CD4-positive, CD25-positive, alpha-beta regulatory T cell (primary cell): ENCODE results near the gene RAPH1. TPM values are rescaled to one million over a fixed set of nuclear protein-coding genes. Genes with fewer than 3 reads are reported as not detected.
A peak's percentile ranks its signal among the peaks of the same experiment; 100 is the strongest.
"Not testable (repeated sequence)": the region's sequence is repeated elsewhere in the genome, so short reads cannot be mapped to it uniquely, and the experiment has no call there.

Source experiments
- ATAC-seq, 2 donors: fragments of 150-1000 bp; cut with Tn5 transposase; one replicate each; pipeline ENCODE4 v1.10.0; 2021; ENCODE audit warnings: low read depth in 2 of 2, moderate number of reproducible peaks in 2 of 2, moderate library complexity in 1 of 2
- DNase-seq, 3 donors: peaks; one replicate each; pipeline versions ENCODE4 v3.0.0 to v3.0.0-alpha.2; 2012 to 2022; ENCODE audit warnings: mixed read lengths in 1 of 3
- H3K27ac ChIP-seq: one replicate; pipeline ENCODE4 v1.7.0; 2013; ENCODE audit warnings: mild to moderate bottlenecking, low read length; ENCODE audit not compliant: insufficient read depth, poor library complexity, severe bottlenecking
- H3K27me3 ChIP-seq: one replicate; pipeline ENCODE4 v1.7.0; 2013; ENCODE audit warnings: low read length; ENCODE audit not compliant: control insufficient read depth, insufficient read depth
- H3K36me3 ChIP-seq: one replicate; pipeline ENCODE4 v1.7.0; 2013; ENCODE audit warnings: mild to moderate bottlenecking, low read length, moderate library complexity; ENCODE audit not compliant: control insufficient read depth, insufficient read depth
- H3K4me1 ChIP-seq: 2 replicates; pipeline ENCODE4 v1.7.0; 2013; ENCODE audit warnings: mild to moderate bottlenecking, low read length; ENCODE audit not compliant: insufficient read depth, control insufficient read depth, poor library complexity, severe bottlenecking
- H3K4me3 ChIP-seq: one replicate; pipeline ENCODE4 v1.7.0; 2013; ENCODE audit warnings: low read depth, mild to moderate bottlenecking, low read length, moderate library complexity
- H3K9me3 ChIP-seq, 2 experiments: 1 replicate in 1 of 2; 2 replicates in 1 of 2; pipeline ENCODE4 v1.7.0; 2013; ENCODE audit warnings: low read length in 2 of 2, mild to moderate bottlenecking in 1 of 2, moderate library complexity in 1 of 2; ENCODE audit not compliant: control insufficient read depth in 2 of 2
- H3K27ac Mint-ChIP-seq, 3 donors: one replicate each; pipeline ENCODE4 v1.8.0; 2020 to 2022; ENCODE audit warnings: mild to moderate bottlenecking in 3 of 3, mixed read lengths in 3 of 3, moderate library complexity in 2 of 3
- H3K27me3 Mint-ChIP-seq: one replicate; pipeline ENCODE4 v1.8.0; 2022; ENCODE audit warnings: mild to moderate bottlenecking, mixed read lengths
- H3K36me3 Mint-ChIP-seq: one replicate; pipeline ENCODE4 v1.8.0; 2020; ENCODE audit warnings: mixed read lengths
- H3K4me1 Mint-ChIP-seq, 4 donors: one replicate each; pipeline ENCODE4 v1.8.0; 2020 to 2022; ENCODE audit warnings: mixed read lengths in 4 of 4, mild to moderate bottlenecking in 1 of 4
- H3K4me3 Mint-ChIP-seq, 4 donors: one replicate each; pipeline ENCODE4 v1.8.0; 2020 to 2022; ENCODE audit warnings: mild to moderate bottlenecking in 4 of 4, mixed read lengths in 4 of 4, moderate library complexity in 3 of 4
- H3K9me3 Mint-ChIP-seq, 7 donors: one replicate each; pipeline ENCODE4 v1.8.0; 2020 to 2022; ENCODE audit warnings: mixed read lengths in 7 of 7, mild to moderate bottlenecking in 3 of 7, moderate library complexity in 2 of 7
- polyA plus RNA-seq, 4 donors: library from polyadenylated mRNA; unstranded; fragments of 300-500 nt; fragmentation: Illumina TruSeq; gene quantifications; one replicate each; pipeline ENCODE4 v1.2.3, GENCODE V29; 2021
- total RNA-seq: library from RNA; stranded (reverse); gene quantifications from one replicate; pipeline ENCODE4 v1.2.3, GENCODE V29; 2022

RAPH1 gene
- total and polyA plus RNA-seq, 5 donors from 2014 or later = 0.53 to 2.5 (median 0.90) TPM

DNA sequence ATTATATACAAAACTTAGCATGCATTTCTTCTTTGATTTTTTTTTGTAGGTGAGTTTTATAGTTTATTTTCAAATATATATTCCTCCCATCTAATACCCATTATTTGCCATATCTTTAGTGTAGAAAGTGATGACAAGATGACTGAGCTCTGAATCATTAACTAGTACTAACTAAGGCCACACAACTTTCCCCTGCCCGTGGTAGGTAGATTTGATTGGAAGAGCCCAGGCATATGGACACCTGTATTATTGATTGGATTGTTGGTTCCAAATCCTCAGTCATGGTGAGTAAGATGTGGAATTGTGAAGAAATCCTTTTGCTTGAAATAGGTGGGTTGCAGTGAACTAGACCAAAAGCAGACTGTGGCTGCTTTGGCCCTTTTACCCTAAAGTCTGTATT is 152.1 kb downstream of the RAPH1 start:
- Histone ChIP-seq H3K27ac (no peak overlapping the region), H3K9me3 (no peaks in the 10 kb centered on the region), H3K4me1 (no peaks in the 10 kb centered on the region), H3K36me3 (no peaks in the 10 kb centered on the region), H3K27me3 (no peaks in the 10 kb centered on the region), H3K4me3 (no peak overlapping the region)
- Mint-ChIP-seq H3K36me3 (peaks cover 22% of the 10 kb centered on the region), H3K4me3 (no peak overlapping the region), H3K4me1 (peaks cover 0 to 3% (median under 1%) of the 10 kb centered on the region in 4 donors), H3K27ac (no peak overlapping the region), H3K27me3 (no peaks in the 10 kb centered on the region), H3K9me3 (no peaks in the 10 kb centered on the region)
- DNase-seq = no peak
- ATAC-seq = no peak

DNA sequence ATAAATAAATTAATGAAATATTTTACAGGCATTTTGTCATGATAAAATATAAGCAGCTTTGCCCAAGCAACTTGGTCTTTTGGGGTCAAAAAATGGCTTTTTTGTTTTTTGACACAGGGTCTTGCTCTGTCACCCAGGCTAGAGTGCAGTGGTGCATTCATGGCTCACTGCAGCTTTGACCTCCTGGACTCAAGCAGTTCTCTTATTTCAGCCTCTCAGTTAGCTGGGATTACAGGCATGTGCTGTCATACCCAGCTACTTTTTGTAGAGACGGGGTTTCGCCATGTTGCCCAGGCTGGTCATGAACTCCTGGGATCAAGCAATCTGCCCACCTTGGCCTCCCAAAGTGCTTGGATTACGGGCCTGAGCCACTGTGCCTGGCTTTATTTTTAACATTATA is 155.9 kb downstream of the RAPH1 start:
- DNase-seq = no peak
- Histone ChIP-seq H3K27me3 (no peaks in the 10 kb centered on the region), H3K36me3 (no peaks in the 10 kb centered on the region), H3K4me1 (no peaks in the 10 kb centered on the region), H3K4me3 (no peak overlapping the region), H3K27ac (no peak overlapping the region), H3K9me3 (no peaks in the 10 kb centered on the region)
- Mint-ChIP-seq H3K27ac (no peak overlapping the region), H3K36me3 (peaks cover 15% of the 10 kb centered on the region), H3K27me3 (no peaks in the 10 kb centered on the region), H3K4me1 (peaks cover 0 to 14% (median 4%) of the 10 kb centered on the region in 4 donors), H3K9me3 (no peaks in the 10 kb centered on the region), H3K4me3 (no peak overlapping the region)
- no peak for ATAC-seq

DNA sequence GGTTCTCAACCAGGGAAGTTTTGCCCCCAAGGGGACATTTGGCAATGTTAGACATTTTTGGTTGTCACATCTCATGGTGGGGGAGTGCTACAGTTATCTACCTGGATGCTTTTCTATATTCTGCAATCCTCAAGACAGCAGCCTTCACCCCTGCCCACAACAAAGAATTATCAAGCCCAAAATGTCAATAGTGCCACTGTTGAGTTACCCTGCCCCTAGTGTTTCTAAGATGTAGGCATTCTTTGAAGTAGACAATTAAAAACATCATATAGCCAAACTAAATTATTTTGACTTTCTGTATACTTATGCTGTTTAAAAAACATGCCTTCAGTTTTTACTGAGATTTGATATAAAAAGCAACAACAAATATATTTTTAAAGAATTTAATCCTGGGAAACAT is 158.9 kb downstream of the RAPH1 start:
- peak in 1 of 3 donors; percentile 16 for DNase-seq
- Histone ChIP-seq H3K4me1 (no peaks in the 10 kb centered on the region), H3K27me3 (no peaks in the 10 kb centered on the region), H3K9me3 (no peaks in the 10 kb centered on the region), H3K27ac (no peak overlapping the region), H3K4me3 (no peak overlapping the region), H3K36me3 (no peaks in the 10 kb centered on the region)
- peaks cover 0 to 14% (median 3%) of the 10 kb centered on the region in 4 donors for H3K4me1 Mint-ChIP-seq
- H3K27ac Mint-ChIP-seq = no peak overlapping the region
- no peaks in the 10 kb centered on the region for H3K27me3 Mint-ChIP-seq
- ATAC-seq = peak in 1 of 2 donors; percentile 42
- peaks cover 3% of the 10 kb centered on the region for H3K36me3 Mint-ChIP-seq
- H3K4me3 Mint-ChIP-seq = no peak overlapping the region
- no peaks in the 10 kb centered on the region for H3K9me3 Mint-ChIP-seq

DNA sequence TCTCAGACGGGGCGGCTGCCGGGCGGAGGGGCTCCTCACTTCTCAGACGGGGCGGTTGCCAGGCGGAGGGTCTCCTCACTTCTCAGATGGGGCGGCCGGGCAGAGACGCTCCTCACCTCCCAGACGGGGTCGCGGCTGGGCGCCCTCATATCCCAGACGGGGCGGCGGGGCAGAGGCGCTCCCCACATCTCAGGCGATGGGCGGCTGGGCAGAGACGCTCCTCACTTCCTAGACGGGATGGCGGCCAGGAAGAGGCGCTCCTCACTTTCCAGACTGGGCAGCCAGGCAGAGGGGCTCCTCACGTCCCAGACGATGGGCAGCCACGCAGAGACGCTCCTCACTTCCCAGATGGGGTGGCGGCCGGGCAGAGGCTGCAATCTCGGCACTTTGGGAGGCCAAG is 162.4 kb downstream of the RAPH1 start:
- not testable (repeated sequence) for H3K27me3 ChIP-seq, H3K9me3 ChIP-seq, H3K9me3 Mint-ChIP-seq, H3K27me3 Mint-ChIP-seq, DNase-seq, H3K4me3 ChIP-seq, ATAC-seq, H3K4me1 ChIP-seq, H3K4me3 Mint-ChIP-seq, H3K36me3 ChIP-seq, H3K27ac ChIP-seq, H3K27ac Mint-ChIP-seq
- Mint-ChIP-seq H3K4me1 (peaks cover 0 to 14% (median 4%) of the 10 kb centered on the region in 4 donors), H3K36me3 (peaks cover 10% of the 10 kb centered on the region)

DNA sequence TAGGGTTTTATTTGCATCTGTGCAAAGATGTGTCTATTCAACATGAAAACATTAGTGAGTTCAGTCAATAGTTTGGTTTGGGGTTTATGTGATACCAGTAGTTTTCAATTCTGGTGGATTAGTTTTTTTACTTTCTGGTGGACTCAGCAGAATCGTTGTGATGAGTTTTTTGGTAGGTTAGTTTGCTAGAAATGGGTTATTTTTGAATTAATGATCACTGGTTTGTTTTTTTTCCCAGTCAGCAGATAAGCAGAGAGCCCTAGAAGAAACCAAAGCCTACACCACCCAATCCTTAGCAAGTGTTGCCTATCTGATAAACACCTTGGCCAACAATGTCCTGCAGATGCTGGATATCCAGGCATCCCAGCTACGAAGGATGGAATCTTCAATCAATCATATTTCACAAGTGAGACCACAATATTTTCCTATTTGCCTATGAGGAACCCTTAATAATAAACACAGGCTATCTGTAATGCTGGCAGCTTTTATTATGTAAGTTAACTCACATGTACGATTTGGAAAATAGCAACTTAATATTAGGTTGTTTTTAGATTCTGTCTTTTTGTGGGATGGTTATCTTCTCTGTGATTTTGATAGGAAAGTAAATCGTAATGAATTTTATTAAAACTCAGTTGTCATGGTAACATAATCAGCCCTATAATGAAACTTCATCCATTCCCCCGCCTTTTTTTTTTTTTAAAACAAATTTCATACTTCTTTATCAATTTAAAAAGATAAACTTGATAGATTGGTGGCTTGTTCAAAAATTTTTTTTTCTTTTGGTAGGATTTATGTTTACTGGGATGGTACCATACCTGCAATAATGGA is 168.2 kb downstream of the RAPH1 start:
- no peaks in the 10 kb centered on the region for H3K36me3 ChIP-seq

DNA sequence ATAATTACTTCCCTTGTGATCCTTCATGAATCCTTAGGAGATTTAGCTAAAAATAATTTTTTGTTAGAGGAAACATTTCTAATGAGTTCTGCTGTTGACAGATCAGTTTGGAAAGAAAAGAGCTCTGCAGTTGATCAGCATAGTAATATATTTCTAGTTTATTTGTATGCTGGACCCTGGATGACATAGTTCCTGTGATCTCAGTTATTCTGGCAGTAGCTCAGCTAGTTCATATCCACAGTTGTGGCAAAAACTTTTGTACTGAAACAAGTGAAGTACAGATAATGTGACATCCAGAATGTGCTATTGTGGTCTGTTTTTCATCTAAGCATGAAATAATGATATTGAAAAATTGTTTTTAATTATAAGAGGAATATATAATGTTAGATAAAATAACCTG is 173.2 kb downstream of the RAPH1 start:
- Mint-ChIP-seq H3K9me3 (peaks cover 0 to 1% (median 0%) of the 10 kb centered on the region in 7 donors), H3K27me3 (no peaks in the 10 kb centered on the region)

More for the DNA sequence above, 168.2 kb downstream of the RAPH1 start:
- Mint-ChIP-seq H3K27ac (no peak overlapping the region), H3K9me3 (no peaks in the 10 kb centered on the region), H3K4me1 (peaks cover 0 to 3% (median under 1%) of the 10 kb centered on the region in 4 donors), H3K4me3 (no peak overlapping the region), H3K36me3 (peaks cover 19% of the 10 kb centered on the region), H3K27me3 (no peaks in the 10 kb centered on the region)
- DNase-seq (no peak), ATAC-seq (no peak)
- Histone ChIP-seq H3K4me1 (no peaks in the 10 kb centered on the region), H3K4me3 (no peak overlapping the region), H3K9me3 (no peaks in the 10 kb centered on the region), H3K27me3 (no peaks in the 10 kb centered on the region), H3K27ac (no peak overlapping the region)

DNA sequence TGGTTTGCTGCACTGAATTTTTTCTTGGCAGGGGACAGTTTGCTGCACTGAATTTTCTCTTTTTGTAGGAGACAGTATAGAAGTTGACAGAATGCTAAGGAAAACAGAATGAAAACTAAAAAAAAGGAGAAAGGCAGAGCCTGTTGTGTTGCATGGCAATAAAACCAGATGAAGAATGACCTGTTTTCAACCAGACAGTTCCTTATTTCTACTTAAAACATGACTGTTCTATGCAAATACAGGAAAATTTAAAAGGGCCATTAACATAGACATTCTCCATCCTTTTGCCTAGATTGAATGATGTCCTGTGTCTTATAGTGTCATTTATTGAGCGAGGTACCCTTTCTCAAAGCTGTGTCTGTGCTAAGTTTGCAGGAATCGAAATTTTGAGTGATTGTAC is 173.6 kb downstream of the RAPH1 start:
- peaks cover 0 to 1% (median 0%) of the 10 kb centered on the region in 7 donors for H3K9me3 Mint-ChIP-seq
- H3K4me1 Mint-ChIP-seq = peaks cover 0 to 19% (median 11%) of the 10 kb centered on the region in 4 donors
- Histone ChIP-seq H3K36me3 (no peaks in the 10 kb centered on the region), H3K4me3 (no peak overlapping the region), H3K9me3 (no peaks in the 10 kb centered on the region), H3K4me1 (no peaks in the 10 kb centered on the region), H3K27me3 (no peaks in the 10 kb centered on the region), H3K27ac (no peak overlapping the region)
- H3K36me3 Mint-ChIP-seq = peaks cover 4% of the 10 kb centered on the region
- no peaks in the 10 kb centered on the region for H3K27me3 Mint-ChIP-seq
- no peak overlapping the region for H3K4me3 Mint-ChIP-seq
- DNase-seq = no peak
- H3K27ac Mint-ChIP-seq = no peak overlapping the region
- ATAC-seq = no peak

More for the DNA sequence above, 173.2 kb downstream of the RAPH1 start:
- H3K4me1 Mint-ChIP-seq = peaks cover 0 to 19% (median 11%) of the 10 kb centered on the region in 4 donors
- H3K27me3 ChIP-seq = no peaks in the 10 kb centered on the region
- no peak overlapping the region for H3K4me3 ChIP-seq
- no peaks in the 10 kb centered on the region for H3K36me3 ChIP-seq
- H3K27ac ChIP-seq = no peak overlapping the region
- H3K4me1 ChIP-seq = no peaks in the 10 kb centered on the region
- no peak for ATAC-seq
- no peak overlapping the region for H3K27ac Mint-ChIP-seq
- DNase-seq = no peak
- H3K36me3 Mint-ChIP-seq = peaks cover 8% of the 10 kb centered on the region
- H3K9me3 ChIP-seq = no peaks in the 10 kb centered on the region
- no peak overlapping the region for H3K4me3 Mint-ChIP-seq
